HepG2 (cell line): Measurements from ENCODE around the gene JPT2. TPM values are rescaled to one million over a fixed set of nuclear protein-coding genes. Genes with fewer than 3 reads are reported as not detected.

Source experiments
- CC2D1A ChIP-seq: sonication (generic); formaldehyde crosslinking; IDR thresholded peaks from 2 replicates; pipeline ENCODE4 v1.8.1; 2023; ENCODE audit warnings: mild to moderate bottlenecking, missing genetic modification reagents
- FLYWCH1 ChIP-seq: sonication (generic); formaldehyde crosslinking; IDR thresholded peaks from 2 replicates; pipeline ENCODE4 v1.8.1; 2023; ENCODE audit warnings: mild to moderate bottlenecking, missing genetic modification reagents
- FOXK1 ChIP-seq: sonication (generic); formaldehyde crosslinking; IDR thresholded peaks from 2 replicates; pipeline ENCODE4 v1.4.0; 2020; ENCODE audit warnings: low read depth, missing genetic modification reagents, borderline replicate concordance
- KAT2B ChIP-seq: fragments of 150-350 bp; IDR thresholded peaks from 2 replicates; pipeline ENCODE4 v1.6.1; 2014; ENCODE audit warnings: low read depth, low read length, borderline replicate concordance
- MIXL1 ChIP-seq: IDR thresholded peaks from 2 replicates; pipeline ENCODE4 v1.6.1; 2016
- SRY ChIP-seq: sonication (generic); formaldehyde crosslinking; IDR thresholded peaks from 2 replicates; pipeline ENCODE4 v1.8.0; 2022; ENCODE audit warnings: mild to moderate bottlenecking, missing genetic modification reagents
- ZBTB20 ChIP-seq: sonication (generic); formaldehyde crosslinking; IDR thresholded peaks from 2 replicates; pipeline ENCODE4 v1.8.1; 2023; ENCODE audit warnings: missing genetic modification reagents, low read depth, mild to moderate bottlenecking, borderline replicate concordance
- ZMYM3 ChIP-seq: sonication (generic); formaldehyde crosslinking; IDR thresholded peaks from 2 replicates; pipeline ENCODE4 v1.5.1; 2020; ENCODE audit warnings: mild to moderate bottlenecking, missing genetic modification reagents
- ZNF12 ChIP-seq: sonication (generic); formaldehyde crosslinking; IDR thresholded peaks from 2 replicates; pipeline ENCODE4 v1.5.0; 2020; ENCODE audit warnings: missing genetic modification reagents
- ZNF253 ChIP-seq: sonication (generic); formaldehyde crosslinking; IDR thresholded peaks from 2 replicates; pipeline ENCODE4 v1.8.0; 2022; ENCODE audit warnings: mild to moderate bottlenecking, missing genetic modification reagents, borderline replicate concordance
- ZNF83 ChIP-seq: sonication (generic); formaldehyde crosslinking; IDR thresholded peaks from 2 replicates; pipeline ENCODE4 v1.4.0; 2020; ENCODE audit warnings: missing genetic modification reagents, mild to moderate bottlenecking, borderline replicate concordance
- polyA plus RNA-seq, 8 experiments: library from polyadenylated mRNA; depleted of rRNA in 3 of 8; stranded (reverse) in 7 of 8; unstranded in 1 of 8; fragments of >200 nt; fragmentation: Illumina TruSeq in 4 of 8; extraction: Trizol in 4 of 8; gene quantifications; 2 replicates each; pipeline versions ENCODE4 v1.2.1 to v1.2.3, GENCODE V29; 2011 to 2016; ENCODE audit warnings: low read depth in 4 of 8, missing spikeins in 1 of 8, mixed read lengths in 1 of 8; ENCODE audit not compliant: insufficient read depth in 1 of 8
- total RNA-seq, 5 experiments: library from RNA; depleted of rRNA; stranded (reverse); fragments of >200 nt; fragmentation: Illumina TruSeq; extraction: Trizol; gene quantifications; 2 replicates each; pipeline ENCODE4 v1.2.3, GENCODE V29; 2016; ENCODE audit warnings: low read depth in 1 of 5
- TF ChIP-seq, protein P1 (sequence below): sonication (generic); formaldehyde crosslinking; IDR thresholded peaks from 2 replicates; pipeline ENCODE4 v1.4.0; 2020; ENCODE audit warnings: mild to moderate bottlenecking, missing genetic modification reagents
- TF ChIP-seq, protein P2 (sequence below): sonication (generic); formaldehyde crosslinking; IDR thresholded peaks from 2 replicates; pipeline ENCODE4 v1.4.0; 2020; ENCODE audit warnings: missing genetic modification reagents
- TF ChIP-seq, protein P3 (sequence below): IDR thresholded peaks from 2 replicates; pipeline ENCODE4 v1.6.1; 2016; ENCODE audit warnings: low read depth, borderline replicate concordance
- TF ChIP-seq, protein P4 (sequence below): sonication (generic); formaldehyde crosslinking; IDR thresholded peaks from 2 replicates; pipeline ENCODE4 v1.4.0; 2020; ENCODE audit warnings: missing genetic modification reagents
- TF ChIP-seq, protein P5 (sequence below): IDR thresholded peaks from 2 replicates; pipeline ENCODE4 v1.6.1; 2016
- TF ChIP-seq, protein P6 (sequence below): sonication (generic); formaldehyde crosslinking; IDR thresholded peaks from 2 replicates; pipeline ENCODE4 v1.4.0; 2020; ENCODE audit warnings: missing genetic modification reagents

The JPT2 gene
- total and polyA plus RNA-seq, 2 of the 13 experiments (the other 11 are each of a cell fraction or from before 2014, with no cell fraction given) = 53.5 to 89.4 TPM

DNA sequence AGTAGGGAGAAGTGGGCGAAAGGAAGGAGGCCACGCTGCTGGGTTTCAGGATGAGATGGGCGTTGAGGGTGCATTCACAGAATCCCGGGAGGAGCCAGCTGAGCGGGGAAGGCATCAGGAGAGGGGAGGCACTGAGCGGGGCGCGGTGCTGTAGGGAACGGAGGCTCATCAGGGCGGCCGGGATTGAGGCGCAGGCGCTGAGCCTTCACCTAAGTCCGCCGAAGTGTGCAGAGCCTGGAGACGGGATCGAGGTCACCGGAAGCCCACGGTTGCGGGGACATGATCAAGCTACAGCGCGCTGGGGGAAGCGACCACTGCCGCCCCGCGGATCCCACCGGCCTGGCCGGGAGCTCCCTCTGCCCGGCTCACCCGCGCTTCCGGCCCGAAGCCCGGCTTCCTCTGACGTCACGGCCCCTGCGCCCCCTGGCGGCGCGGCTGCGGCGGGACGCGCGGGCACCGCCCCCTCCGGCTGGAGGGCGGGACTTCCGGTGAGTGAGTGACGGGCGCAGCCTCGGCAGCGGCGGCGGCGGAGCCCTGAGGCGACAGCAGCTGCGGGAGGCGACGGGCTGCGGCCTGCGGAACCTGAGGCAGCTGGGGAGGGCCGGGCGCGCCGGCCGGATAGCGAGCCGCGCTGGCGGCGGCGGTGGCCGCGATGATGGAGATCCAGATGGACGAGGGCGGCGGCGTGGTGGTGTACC, 27.8 kb downstream of the JPT2 start, which contains the start of gene MAPK8IP3 (continued):
- TF ChIP-seq, protein P1, sequence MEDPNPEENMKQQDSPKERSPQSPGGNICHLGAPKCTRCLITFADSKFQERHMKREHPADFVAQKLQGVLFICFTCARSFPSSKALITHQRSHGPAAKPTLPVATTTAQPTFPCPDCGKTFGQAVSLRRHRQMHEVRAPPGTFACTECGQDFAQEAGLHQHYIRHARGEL = no peak
- TF ChIP-seq, protein P2, sequence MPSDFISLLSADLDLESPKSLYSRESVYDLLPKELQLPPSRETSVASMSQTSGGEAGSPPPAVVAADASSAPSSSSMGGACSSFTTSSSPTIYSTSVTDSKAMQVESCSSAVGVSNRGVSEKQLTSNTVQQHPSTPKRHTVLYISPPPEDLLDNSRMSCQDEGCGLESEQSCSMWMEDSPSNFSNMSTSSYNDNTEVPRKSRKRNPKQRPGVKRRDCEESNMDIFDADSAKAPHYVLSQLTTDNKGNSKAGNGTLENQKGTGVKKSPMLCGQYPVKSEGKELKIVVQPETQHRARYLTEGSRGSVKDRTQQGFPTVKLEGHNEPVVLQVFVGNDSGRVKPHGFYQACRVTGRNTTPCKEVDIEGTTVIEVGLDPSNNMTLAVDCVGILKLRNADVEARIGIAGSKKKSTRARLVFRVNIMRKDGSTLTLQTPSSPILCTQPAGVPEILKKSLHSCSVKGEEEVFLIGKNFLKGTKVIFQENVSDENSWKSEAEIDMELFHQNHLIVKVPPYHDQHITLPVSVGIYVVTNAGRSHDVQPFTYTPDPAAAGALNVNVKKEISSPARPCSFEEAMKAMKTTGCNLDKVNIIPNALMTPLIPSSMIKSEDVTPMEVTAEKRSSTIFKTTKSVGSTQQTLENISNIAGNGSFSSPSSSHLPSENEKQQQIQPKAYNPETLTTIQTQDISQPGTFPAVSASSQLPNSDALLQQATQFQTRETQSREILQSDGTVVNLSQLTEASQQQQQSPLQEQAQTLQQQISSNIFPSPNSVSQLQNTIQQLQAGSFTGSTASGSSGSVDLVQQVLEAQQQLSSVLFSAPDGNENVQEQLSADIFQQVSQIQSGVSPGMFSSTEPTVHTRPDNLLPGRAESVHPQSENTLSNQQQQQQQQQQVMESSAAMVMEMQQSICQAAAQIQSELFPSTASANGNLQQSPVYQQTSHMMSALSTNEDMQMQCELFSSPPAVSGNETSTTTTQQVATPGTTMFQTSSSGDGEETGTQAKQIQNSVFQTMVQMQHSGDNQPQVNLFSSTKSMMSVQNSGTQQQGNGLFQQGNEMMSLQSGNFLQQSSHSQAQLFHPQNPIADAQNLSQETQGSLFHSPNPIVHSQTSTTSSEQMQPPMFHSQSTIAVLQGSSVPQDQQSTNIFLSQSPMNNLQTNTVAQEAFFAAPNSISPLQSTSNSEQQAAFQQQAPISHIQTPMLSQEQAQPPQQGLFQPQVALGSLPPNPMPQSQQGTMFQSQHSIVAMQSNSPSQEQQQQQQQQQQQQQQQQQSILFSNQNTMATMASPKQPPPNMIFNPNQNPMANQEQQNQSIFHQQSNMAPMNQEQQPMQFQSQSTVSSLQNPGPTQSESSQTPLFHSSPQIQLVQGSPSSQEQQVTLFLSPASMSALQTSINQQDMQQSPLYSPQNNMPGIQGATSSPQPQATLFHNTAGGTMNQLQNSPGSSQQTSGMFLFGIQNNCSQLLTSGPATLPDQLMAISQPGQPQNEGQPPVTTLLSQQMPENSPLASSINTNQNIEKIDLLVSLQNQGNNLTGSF (CRISPR knock-in tag) = peak; percentile 71
- TF ChIP-seq MIXL1 (CRISPR knock-in tag) (no peak), ZMYM3 (CRISPR knock-in tag) (no peak), FOXK1 (CRISPR knock-in tag) (peak; percentile 79; the same call in 1 of the 2 replicates), KAT2B (no peak), ZBTB20 (CRISPR knock-in tag) (0 out of 2 replicates have a peak, but pooled peaks have one; percentile 26), ZNF12 (CRISPR knock-in tag) (no peak), FLYWCH1 (CRISPR knock-in tag) (no peak), ZNF83 (no peak), ZNF253 (CRISPR knock-in tag) (no peak), CC2D1A (CRISPR knock-in tag) (no peak), SRY (CRISPR knock-in tag) (peak; percentile 86; the same call in 1 of the 2 replicates)
- TF ChIP-seq, protein P3, sequence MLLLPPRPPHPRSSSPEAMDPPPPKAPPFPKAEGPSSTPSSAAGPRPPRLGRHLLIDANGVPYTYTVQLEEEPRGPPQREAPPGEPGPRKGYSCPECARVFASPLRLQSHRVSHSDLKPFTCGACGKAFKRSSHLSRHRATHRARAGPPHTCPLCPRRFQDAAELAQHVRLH (CRISPR knock-in tag) = peak; percentile 63; the same call in 1 of the 2 replicates
- TF ChIP-seq, protein P4, sequence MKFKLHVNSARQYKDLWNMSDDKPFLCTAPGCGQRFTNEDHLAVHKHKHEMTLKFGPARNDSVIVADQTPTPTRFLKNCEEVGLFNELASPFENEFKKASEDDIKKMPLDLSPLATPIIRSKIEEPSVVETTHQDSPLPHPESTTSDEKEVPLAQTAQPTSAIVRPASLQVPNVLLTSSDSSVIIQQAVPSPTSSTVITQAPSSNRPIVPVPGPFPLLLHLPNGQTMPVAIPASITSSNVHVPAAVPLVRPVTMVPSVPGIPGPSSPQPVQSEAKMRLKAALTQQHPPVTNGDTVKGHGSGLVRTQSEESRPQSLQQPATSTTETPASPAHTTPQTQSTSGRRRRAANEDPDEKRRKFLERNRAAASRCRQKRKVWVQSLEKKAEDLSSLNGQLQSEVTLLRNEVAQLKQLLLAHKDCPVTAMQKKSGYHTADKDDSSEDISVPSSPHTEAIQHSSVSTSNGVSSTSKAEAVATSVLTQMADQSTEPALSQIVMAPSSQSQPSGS = peak; percentile 69; the same call in 1 of the 2 replicates
- TF ChIP-seq, protein P5, sequence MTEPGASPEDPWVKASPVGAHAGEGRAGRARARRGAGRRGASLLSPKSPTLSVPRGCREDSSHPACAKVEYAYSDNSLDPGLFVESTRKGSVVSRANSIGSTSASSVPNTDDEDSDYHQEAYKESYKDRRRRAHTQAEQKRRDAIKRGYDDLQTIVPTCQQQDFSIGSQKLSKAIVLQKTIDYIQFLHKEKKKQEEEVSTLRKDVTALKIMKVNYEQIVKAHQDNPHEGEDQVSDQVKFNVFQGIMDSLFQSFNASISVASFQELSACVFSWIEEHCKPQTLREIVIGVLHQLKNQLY (CRISPR knock-in tag) = peak; percentile 24; the same call in 1 of the 2 replicates
- TF ChIP-seq, protein P6, sequence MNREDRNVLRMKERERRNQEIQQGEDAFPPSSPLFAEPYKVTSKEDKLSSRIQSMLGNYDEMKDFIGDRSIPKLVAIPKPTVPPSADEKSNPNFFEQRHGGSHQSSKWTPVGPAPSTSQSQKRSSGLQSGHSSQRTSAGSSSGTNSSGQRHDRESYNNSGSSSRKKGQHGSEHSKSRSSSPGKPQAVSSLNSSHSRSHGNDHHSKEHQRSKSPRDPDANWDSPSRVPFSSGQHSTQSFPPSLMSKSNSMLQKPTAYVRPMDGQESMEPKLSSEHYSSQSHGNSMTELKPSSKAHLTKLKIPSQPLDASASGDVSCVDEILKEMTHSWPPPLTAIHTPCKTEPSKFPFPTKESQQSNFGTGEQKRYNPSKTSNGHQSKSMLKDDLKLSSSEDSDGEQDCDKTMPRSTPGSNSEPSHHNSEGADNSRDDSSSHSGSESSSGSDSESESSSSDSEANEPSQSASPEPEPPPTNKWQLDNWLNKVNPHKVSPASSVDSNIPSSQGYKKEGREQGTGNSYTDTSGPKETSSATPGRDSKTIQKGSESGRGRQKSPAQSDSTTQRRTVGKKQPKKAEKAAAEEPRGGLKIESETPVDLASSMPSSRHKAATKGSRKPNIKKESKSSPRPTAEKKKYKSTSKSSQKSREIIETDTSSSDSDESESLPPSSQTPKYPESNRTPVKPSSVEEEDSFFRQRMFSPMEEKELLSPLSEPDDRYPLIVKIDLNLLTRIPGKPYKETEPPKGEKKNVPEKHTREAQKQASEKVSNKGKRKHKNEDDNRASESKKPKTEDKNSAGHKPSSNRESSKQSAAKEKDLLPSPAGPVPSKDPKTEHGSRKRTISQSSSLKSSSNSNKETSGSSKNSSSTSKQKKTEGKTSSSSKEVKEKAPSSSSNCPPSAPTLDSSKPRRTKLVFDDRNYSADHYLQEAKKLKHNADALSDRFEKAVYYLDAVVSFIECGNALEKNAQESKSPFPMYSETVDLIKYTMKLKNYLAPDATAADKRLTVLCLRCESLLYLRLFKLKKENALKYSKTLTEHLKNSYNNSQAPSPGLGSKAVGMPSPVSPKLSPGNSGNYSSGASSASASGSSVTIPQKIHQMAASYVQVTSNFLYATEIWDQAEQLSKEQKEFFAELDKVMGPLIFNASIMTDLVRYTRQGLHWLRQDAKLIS (CRISPR knock-in tag) = no peak
